Measurements from ENCODE around the gene CARMIL1. TPM values are rescaled to one million over a fixed set of nuclear protein-coding genes. Genes with fewer than 3 reads are reported as not detected.

Gene CARMIL1
- 100 to 1,000 TPM in 2 of 4 donors, 10 to 100 TPM in 2; 94.1 to 107 (median 100) TPM for polyA plus RNA-seq (ENCODE audit: insufficient read length in 4 of 4)

DNA sequence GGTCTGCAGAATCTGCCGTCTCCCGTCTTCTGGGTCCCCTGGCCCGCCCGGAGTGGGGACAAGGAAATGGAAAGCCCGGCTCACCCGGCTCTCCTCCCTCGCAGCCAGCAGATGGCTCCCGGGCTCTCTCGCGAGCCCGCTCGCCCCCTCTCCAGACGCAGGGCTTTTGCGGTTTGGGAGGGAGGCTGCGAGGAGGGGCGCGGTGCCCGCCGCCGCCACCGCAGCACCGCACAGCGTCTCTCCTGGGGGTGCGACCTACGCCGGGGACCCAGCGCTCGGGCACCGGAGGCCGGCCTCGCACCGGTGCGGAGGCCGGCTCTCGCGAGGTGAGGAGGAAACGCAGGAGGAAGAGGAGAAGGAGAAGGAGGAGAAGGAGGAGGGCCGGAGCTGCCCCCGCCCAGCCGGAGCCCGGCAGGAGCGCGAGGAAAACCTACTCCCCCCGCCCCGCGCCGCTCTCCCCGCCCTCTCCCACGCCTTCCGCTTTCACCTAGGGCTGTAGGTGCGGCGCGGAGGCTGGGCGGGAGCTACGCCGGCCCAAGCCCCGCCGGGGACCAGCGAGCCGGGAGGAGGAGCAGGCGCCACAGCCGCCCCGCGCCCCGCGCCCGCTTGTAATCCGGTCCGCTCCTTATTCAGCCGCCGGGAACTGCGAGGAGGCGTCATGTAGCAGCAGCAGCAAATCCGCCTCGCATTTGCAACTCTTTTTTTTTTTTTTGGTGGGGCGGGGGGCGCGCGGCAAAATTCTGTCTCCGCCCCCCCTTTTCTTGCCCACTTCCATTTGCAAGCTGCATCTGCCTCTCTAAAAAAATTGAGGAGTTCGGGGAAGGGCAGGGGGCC is at the start of gene CARMIL1:
Gene CARMIL1 (plus strand): TSS at position 461 of the 834 bp plus-strand sequence. CDS start 422 bp downstream, outside the sequence.
- DNase-seq (ENCODE audit: low read depth in 4 of 4, low spot score in 2 of 4) = peak in 3 of 4 donors; percentile 72 to 75 (median 74)

DNA sequence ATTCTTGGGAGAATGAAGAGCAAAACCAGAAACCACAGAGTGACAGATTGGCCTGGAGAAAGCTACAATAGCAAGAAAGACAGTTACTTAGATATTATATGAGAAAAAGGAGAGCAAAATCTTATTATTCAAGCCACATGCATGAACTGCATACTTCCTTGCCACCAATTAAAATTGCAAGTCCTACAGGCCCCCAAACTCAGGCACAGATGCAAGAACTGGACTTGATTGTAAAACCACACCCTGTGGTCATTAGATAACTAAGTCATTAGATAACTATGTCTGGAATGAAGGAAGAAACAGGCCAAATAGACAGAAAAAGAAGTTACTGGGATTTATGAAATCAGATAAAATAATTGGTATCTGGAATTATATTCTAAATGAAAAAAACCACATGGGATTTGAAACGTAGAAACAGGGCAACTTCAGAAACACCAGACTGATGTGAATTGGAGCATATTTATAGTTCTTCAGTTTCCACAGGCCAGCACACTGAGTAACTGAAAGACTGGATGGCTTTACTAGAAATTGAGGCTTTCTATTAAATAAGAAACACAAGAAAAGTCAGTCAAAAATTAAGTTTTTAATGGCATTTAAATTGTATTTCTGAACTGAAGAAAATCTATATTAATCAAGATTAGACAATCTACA is 49.4 kb upstream of the CARMIL1 start:
- DNase-seq (ENCODE audit: low read depth in 4 of 4, low spot score in 2 of 4) = no peak

DNA sequence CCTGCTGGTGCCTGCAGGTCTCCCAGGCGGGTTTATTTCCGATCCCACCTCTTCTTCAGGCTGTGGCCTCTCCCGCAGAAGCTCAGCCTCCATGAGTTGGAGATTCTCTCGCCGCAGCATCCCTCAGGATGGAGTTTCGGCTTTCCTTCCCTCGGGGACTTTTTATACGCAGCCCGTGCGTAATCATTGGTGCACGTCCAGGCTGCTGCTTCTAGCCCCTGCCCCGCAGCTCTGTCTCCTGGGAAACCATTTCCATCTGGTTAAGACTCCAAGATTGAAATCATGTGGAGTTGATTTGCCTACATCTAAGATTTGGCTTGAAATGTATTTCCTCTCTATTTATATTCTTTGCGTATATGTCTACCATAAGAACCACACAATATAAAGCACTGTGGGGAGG is 46.7 kb upstream of the CARMIL1 start:
- DNase-seq (ENCODE audit: low read depth in 4 of 4, low spot score in 2 of 4) = no peak

DNA sequence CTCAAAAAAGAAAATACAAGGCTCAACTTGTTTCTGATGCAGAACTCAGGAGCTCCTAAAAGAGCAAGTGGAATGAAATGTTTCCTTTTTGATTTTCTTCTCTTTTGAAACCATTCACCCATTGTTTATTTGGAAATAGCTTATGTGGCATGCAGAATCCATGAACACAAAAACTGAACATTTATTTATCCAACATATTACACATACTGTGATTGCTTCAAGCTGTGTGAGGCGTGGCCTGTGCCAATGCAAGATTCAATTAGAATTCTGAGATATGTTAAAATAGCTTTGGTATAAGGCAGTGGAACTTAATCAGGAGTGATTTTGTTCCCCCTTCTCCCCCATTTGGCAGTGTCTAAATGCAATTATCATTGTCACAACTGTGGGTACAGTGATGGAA is 45.9 kb upstream of the CARMIL1 start:
- DNase-seq (ENCODE audit: low read depth in 4 of 4, low spot score in 2 of 4) = no peak

DNA sequence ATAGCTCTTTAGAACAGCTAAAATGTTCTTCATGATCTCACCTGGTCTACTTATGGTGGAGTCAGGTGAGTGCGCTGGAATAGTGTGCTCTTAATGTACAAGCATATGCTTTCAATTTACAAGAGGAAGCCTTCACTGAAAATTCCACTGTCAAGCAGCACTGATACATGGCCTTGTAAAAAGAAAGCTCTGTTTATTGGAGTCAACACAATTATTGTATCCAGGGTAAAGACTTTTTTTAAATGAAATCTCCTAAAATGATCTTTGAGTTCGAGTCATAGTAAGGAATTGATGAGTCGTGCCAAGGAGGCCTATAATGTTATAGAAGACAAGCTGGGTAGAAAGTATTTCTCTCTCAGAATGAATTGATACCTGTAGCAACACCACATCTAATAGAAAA is 41.6 kb upstream of the CARMIL1 start:
- DNase-seq (ENCODE audit: low read depth in 4 of 4, low spot score in 2 of 4) = no peak

DNA sequence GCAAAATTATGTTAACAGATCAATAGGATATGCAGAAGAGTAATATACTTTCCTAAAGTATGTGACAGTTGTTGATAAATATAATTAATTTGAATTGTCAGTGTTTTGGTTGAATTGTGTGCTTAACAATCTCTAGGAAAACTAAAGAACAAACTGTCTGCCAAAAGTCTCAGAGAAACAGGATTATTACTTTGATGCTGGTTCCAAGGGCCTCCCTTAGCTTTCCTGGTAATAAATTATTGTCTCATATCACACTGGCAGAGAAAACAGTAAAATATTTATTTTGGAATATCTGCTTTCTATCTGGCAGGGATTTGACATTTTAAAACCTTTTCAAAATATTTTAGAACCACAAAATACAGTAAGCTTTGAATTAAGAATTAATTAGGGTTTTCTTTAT is 40.1 kb upstream of the CARMIL1 start:
- DNase-seq (ENCODE audit: low read depth in 4 of 4, low spot score in 2 of 4) = no peak

DNA sequence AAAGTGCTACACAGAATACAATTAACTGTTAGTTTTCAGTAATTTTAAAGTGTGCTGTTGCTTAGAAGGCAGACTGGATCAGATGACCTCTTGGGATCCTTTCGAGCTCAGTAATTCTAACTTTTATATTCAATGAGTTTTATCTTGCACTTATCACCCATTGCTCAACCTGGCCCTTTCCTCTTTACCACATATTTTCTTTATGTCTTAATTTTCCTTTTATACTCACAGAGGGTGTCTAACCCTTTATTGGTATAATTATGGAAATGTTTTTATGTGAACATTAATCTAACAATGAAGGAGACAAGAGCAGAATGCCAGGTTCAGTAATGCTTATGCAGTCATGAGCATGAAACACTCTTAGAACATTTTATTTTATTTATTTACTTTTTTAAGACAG is 39.7 kb upstream of the CARMIL1 start:
- no peak for DNase-seq (ENCODE audit: low read depth in 4 of 4, low spot score in 2 of 4)

DNA sequence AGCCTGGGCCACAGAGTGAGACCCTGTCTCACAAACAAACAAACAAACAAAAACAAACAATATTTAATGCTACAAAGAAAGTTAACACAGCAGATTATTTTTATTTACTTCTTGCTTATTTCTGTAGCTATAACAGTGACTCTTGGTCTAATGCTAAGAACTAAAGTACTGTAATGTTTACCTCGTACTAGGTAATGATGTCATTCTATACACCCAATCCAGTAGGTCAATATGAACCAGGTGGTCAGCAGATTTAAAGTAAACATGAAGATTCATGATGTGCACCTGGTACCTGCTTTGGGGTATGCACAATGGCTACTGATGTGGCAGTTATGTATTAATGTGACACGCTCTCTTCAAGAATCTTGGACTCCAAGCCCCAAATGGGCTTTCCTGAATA is 36.6 kb upstream of the CARMIL1 start:
- no peak for DNase-seq (ENCODE audit: low read depth in 4 of 4, low spot score in 2 of 4)

DNA sequence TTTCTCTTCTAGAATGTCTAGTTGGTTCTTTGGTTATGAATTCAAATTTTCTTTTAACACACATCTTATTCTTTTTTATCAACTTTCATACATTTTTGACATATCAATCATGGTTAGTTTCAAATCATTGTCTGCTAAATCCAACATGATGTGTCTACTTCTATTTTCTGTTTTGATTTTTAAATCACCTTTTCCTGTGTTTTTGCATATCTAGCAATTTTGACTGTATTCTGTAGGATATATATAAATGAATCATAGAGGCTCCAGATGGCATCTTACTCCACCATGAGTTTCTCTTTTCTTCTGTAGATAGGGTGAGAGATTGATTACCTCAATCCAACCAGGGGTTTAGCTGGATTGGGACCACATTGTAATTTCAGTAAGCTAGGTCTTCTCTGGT is 34.3 kb upstream of the CARMIL1 start:
- DNase-seq (ENCODE audit: low read depth in 4 of 4, low spot score in 2 of 4) = no peak

DNA sequence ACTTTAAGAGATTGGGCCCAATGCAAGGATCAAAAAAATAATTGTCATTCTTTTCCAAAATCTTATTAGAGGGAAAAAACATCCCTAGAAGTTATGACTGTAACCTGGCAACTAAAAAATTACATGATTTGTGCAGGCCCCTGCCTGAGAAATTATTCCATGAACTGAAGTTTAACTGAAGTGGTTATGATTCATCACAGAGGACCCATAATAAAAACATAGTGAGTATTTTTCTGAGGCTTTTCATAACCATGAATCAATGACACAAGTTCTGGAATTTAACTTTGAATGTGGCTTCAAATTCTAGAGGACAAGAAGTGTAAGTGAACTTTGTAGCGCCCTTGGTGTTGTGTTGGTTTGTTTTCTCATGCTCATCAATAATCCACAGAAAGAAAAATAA is 31.1 kb upstream of the CARMIL1 start:
- no peak for DNase-seq (ENCODE audit: low read depth in 4 of 4, low spot score in 2 of 4)

DNA sequence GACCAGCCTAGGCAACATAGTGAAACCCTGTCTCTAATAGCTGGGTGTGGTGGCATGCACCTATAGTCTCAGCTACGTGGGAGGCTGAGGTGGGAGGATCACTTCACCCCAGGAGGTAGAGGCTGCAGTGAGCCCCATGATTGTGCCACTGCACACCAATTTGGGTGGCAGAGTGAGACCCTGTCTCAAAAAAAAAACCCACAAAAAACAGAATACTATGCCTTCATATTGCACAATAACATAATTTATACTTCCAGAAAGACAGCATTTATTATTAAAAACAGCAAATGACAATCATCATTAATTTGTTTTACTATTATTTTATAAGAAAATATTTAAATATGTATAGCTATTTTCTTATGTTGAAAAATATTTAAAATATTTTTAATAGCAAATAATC is 30.0 kb upstream of the CARMIL1 start:
- DNase-seq (ENCODE audit: low read depth in 4 of 4, low spot score in 2 of 4) = no peak

DNA sequence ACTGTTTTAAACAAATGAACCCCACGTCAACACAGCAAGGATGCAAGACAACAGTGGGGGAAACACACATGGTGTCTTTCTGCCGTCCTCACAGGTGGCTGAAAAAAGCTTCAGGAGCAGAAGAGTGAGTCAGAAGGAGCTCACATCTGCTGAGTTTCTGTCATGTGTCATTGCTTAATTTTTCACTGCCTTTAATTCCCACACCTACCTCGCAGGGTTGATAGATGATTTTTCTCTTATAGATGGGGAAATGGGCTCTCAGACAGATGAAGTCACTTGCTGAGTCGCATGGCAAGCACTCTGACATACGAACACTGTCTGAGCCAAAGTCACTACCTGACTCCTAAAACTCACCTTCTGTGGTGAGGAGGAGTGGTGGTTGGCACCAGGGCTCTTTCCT is 28.3 kb upstream of the CARMIL1 start:
- no peak for DNase-seq (ENCODE audit: low read depth in 4 of 4, low spot score in 2 of 4)

DNA sequence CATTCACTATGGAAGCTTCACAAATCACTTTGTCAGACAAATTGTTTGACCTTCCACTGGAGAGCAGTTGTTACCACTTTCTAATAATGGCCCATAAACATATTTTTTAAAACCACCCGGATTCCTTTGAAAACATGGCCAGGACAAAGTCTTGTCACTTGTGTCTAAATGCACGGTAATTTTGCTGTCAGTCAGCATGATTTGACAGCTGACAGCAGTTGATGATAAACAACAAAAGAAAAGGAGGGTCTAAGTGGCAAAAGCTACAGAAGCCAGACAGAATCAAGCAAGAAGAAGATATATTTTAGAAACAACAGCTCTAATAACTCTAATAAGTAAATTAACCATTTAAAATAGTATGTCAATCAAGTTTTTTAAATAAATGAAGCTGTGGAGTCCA is 27.7 kb upstream of the CARMIL1 start:
- no peak for DNase-seq (ENCODE audit: low read depth in 4 of 4, low spot score in 2 of 4)

DNA sequence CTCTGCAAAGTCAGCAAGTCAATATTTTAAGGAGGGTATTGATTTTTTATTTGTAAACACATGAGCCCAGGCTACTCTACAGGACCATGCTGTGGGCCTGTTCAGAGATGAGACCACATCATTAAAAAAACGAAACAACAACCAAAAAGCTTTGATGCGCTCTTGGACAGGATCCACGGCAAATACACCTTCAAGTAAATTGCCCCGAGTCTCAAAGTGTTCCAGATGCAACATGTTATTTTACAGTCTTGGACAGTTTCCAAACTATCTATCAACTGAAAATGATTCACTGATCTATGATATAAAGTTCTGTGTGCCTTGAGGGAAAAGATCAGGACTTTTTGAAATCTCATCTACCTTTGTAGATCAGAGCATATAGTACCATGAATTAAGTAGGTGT is 25.8 kb upstream of the CARMIL1 start:
- no peak for DNase-seq (ENCODE audit: low read depth in 4 of 4, low spot score in 2 of 4)

DNA sequence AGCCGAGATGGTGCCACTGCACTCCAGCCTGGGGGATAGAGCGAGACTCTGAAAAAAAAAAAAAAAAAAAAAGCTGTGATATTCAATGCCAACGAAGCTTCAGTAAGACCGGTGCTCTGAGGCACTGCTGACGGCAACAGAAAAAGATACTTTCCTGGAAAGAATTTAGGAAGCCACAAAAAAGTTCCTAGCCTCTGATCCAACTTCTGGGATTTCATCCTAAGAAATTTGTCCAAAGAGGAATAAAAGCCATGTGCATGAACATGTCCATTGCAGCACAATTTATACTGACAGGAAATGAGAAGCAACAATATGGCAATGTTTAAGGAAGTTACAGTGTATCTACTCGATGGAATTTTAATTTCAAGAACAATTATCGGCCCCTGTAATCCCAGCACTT is 24.5 kb upstream of the CARMIL1 start:
- DNase-seq (ENCODE audit: low read depth in 4 of 4, low spot score in 2 of 4) = no peak

DNA sequence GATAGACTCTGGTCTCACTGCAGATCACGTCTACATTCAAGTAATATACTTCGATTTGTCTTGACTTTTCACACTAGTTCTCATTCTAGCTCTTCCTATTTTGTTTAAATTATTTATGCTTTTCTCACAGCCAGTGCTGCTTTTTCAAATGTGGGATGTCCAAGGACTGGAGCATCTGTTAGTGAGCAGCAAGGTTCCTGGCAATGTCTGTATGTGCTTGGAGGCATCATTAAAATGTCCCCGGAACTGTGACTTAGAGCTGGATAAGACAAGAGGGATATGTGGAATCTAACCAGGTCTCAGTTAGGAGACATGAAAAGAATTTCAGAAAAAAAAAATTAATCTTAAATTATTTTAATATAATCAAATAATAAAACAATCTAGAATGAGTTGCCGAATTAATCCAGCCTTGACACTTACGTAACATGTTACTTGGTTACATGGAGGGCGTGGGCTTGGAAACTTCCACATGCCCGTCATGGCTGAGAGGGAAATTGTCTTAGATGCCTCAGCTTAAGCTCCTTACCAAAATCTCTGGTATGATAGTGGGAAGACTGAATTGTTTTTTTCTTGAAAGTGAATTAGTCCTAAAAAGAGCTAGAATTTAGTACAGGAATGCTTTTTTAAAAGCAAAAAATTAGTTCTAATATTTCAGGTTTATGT is 21.4 kb upstream of the CARMIL1 start:
- no peak for DNase-seq (ENCODE audit: low read depth in 4 of 4, low spot score in 2 of 4)

DNA sequence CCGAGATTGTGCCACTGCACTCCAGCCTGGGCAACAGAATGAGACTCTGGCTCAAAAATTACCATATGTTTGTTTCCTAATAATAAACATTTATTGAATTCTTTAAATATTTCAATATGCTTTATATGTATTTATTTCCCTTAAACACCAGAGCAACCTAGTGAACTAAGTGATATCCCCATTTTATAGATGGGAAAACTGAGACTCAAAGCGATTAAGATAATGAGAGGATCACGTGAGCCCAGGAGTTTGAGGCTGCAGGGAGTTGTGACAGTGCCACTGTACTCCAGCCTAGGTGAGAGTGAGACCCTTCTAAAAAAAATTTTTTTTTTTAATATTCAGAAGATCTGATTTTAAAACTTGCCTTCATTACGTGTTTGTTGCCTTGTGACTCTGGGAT is 19.4 kb upstream of the CARMIL1 start:
- no peak for DNase-seq (ENCODE audit: low read depth in 4 of 4, low spot score in 2 of 4)

DNA sequence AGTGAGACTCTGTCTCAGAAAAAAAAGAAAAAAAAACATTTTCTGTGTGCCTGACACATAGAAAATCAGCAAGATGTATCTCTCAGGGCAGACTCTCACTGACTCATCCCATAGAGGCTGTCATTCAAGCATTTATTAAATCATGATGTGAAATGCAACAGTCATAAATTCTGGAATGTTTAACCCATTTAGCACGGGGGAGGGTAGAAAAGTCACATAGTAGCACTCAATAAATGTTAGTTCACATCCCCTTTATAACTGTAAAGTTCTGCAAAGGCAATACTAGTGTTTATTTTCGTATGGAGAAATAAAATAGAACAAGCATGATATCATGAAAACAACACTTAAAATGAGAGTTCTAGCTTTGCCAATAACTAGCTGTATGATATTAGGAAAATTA is 15.5 kb upstream of the CARMIL1 start:
- no peak for DNase-seq (ENCODE audit: low read depth in 4 of 4, low spot score in 2 of 4)

DNA sequence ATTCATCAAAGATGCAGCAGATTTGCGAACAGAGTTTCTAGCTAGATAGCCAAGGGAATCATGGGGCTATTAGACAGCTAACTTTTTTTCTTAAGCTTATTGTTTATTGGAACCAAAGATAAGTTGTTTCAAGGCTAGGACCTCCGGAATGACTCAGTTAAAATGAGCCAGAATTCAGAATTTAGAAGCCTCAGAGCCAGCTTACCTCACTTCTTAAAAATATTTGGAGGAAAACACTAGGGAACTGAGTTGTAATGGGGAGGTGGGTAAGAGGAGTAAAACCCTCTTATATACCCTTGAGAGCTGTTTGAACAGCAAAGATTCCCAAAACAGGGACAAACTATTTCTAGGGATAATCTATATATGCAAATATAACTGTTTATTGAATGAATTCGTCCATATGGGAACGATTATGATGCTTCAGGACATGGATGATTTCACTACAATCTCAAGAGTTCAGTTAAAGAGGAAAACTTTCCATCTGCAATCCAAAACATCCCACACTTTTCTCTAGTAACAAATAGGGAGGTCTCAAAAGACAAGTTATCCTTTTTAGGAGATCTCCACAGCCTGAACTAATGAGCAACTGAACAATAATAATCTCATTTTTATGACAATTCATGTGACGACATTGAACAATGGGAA is 12.6 kb upstream of the CARMIL1 start:
- DNase-seq (ENCODE audit: low read depth in 4 of 4, low spot score in 2 of 4) = no peak

DNA sequence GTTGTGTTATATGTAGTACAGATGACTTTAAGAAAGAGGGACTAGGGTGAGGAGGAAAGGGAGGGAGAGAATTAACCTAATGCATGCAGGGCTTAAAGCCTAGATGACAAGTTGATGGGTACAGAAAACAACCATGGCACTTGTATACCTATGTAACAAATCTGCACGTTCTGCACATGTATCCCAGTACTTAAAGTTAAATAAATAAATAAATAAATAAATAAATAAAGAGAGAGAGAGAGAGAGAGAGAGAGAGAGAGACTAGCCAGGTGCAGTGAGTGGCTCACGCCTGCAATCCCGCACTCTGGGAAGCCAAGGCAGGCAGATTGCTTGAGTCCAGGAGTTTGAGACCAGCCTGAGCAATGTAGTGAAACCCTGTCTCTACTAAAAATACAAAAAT is 11.5 kb upstream of the CARMIL1 start:
- DNase-seq (ENCODE audit: low read depth in 4 of 4, low spot score in 2 of 4) = no peak

DNA sequence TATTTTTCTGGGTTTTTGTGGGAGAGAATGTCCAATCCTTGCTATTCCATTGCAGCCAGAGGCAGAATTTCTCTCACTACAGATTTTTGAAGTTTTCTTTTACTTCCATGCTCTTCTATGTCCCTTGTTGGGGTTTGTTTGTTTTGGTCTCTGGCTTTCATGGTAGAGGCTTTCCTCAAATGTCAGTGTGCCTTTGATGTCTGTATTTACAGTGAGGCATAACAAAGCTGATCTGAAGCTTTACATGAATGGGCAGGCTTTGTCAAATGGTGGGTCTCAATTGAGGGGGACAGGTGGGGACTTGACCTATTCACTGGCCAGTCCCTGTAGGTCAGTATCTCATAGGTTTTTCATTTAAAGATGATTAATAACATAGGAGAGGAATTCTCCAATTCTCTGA is 8.6 kb upstream of the CARMIL1 start:
- no peak for DNase-seq (ENCODE audit: low read depth in 4 of 4, low spot score in 2 of 4)
